Right cardiac atrium (tissue), 5 donors: ENCODE measurements around the gene TTC33. TPM values are rescaled to one million over a fixed set of nuclear protein-coding genes. Genes with fewer than 3 reads are reported as not detected.

Experiments
- ATAC-seq, 2 donors: fragments of 200-7000 bp; cut with Tn5 transposase; one replicate each; pipeline versions ENCODE4 v1.8.0 to v1.9.1; 2020; ENCODE audit warnings: moderate library complexity in 2 of 2, mild to moderate bottlenecking in 1 of 2
- DNase-seq, 3 donors: peaks; one replicate each; pipeline ENCODE4 v3.0.0-alpha.2; 2020
- H3K27ac ChIP-seq: one replicate; pipeline ENCODE4 v1.5.1; 2013; ENCODE audit warnings: mild to moderate bottlenecking, low read length, control low read depth, moderate library complexity
- H3K27me3 ChIP-seq: one replicate; pipeline ENCODE4 v1.6.1; 2013; ENCODE audit not compliant: control insufficient read depth, insufficient read depth
- H3K4me1 ChIP-seq: one replicate; pipeline ENCODE4 v1.6.1; 2013; ENCODE audit warnings: low read length; ENCODE audit not compliant: control insufficient read depth, insufficient read depth
- H3K4me3 ChIP-seq: one replicate; pipeline ENCODE4 v1.5.1; 2013; ENCODE audit warnings: low read length, control low read depth
- H3K9me3 ChIP-seq: one replicate; pipeline ENCODE4 v1.6.1; 2013; ENCODE audit warnings: low read length; ENCODE audit not compliant: control insufficient read depth
- WGBS: extraction: QIAGEN DNeasy Blood & Tissue Kit; methylation state at CpG from one replicate; pipeline ENCODE4 v1.1.7; 2013; 5-methylcytosine and 5-hydroxymethylcytosine counted together
- intact Hi-C, 4 donors: fragments of 100-400 bp; cut with DNase I; formaldehyde crosslinking; loops; one replicate each; pipeline versions ENCODE4 v1.11.0 to v1.14.0; 2022 to 2023
- polyA plus RNA-seq: library from polyadenylated mRNA; stranded (reverse); fragments of 200-250 nt; gene quantifications from one replicate; pipeline ENCODE4 v1.2.3, GENCODE V29; 2013
- total RNA-seq, 4 donors: library from RNA; stranded (reverse); fragmentation: NEBNext Ultra II Directional; extraction: Animal tissue kit (Norgen Biotek cat#: 25700); gene quantifications; one replicate each; pipeline ENCODE4 v1.2.1, GENCODE V29; 2021
- donor health status: healthy with polysubstance abuse.
- donor health status: DM: no; HTN: yes; CAD: no.
- donor health status: DM: no; HTN: no; CAD: no.
- donor health status: DM: no; HTN: yes; CAD: no; lungs with severe emphysema.
- donor health status: DM: yes; HTN: yes; CAD: no.

Gene TTC33
- total and polyA plus RNA-seq, 5 donors, result 7.2 to 17.5 (median 16.7) TPM

DNA sequence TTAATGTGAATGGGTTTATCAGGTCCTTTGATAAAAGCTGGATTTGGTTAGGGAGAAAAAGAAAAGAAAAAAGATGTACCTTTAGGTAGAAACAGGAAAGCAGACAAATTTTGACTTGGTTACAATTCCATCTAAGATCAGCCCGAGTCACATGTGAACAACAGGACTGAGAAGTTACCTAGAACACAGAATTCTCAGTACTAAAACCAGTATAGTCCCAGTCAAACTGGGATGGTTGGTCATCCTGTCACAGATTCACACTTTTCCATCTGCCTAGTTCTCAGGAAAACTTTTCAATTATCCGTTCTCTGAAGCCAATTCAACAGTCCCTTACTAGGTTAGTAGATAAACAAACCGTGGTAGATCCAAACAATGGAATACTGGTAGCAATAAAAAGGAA, 266.3 kb downstream of the TTC33 start:
- intact Hi-C loops, result no loop called here
- H3K4me3 ChIP-seq, result no peak overlapping the region
- H3K27ac ChIP-seq, result no peak overlapping the region
- ATAC-seq (no peak), DNase-seq (no peak)
- H3K9me3 ChIP-seq, result peaks cover 1% of the 10 kb centered on the region
- H3K27me3 ChIP-seq, result no peaks in the 10 kb centered on the region
- H3K4me1 ChIP-seq, result no peaks in the 10 kb centered on the region
- 86% methylated on average over 3 of the region's 3 CpGs for WGBS

DNA sequence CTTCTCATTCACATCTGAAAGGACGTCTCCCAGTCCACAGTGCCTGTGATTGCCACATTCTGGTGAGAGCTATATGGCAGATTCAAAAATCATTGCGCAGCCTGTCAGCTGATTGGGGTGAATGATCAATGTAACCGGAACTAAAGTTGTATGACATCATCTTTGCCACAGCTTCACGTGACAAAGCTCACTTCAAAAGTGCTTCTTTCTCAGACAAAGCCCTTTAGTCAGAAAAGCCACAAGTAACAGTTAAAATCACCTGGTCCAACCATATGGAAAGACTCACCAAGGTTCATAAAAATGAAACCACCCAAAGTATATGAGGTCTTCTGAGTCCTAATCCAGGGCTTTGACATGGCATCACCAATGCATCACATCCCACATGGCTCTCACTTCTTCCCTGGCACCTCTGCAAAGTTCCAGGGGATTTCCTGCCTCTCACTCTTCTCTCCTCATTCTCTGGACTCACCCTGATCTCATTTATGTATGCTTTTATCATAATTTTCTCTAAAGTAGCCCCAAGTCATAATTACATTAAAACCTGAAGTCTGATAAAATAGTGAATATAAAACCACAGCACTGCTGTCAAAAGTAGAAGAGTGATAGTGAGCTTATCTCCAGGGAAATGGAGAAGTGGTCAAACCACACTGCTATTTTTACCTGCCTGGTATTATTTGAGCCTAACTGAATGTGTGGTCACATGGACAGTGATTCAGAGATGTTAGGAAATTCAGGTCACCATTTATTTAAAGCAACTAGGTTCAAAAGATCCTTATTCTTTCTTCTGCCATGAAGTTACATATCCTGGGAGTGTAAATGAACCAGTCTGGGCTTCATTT, 269.1 kb downstream of the TTC33 start:
- Histone ChIP-seq H3K27me3 (no peaks in the 10 kb centered on the region), H3K4me3 (no peak overlapping the region), H3K27ac (no peak overlapping the region), H3K9me3 (peaks cover 1% of the 10 kb centered on the region), H3K4me1 (no peaks in the 10 kb centered on the region)
- ATAC-seq, result no peak
- intact Hi-C loops, result no loop called here
- WGBS, result 79% methylated on average over 4 of the region's 4 CpGs
- DNase-seq, result no peak

DNA sequence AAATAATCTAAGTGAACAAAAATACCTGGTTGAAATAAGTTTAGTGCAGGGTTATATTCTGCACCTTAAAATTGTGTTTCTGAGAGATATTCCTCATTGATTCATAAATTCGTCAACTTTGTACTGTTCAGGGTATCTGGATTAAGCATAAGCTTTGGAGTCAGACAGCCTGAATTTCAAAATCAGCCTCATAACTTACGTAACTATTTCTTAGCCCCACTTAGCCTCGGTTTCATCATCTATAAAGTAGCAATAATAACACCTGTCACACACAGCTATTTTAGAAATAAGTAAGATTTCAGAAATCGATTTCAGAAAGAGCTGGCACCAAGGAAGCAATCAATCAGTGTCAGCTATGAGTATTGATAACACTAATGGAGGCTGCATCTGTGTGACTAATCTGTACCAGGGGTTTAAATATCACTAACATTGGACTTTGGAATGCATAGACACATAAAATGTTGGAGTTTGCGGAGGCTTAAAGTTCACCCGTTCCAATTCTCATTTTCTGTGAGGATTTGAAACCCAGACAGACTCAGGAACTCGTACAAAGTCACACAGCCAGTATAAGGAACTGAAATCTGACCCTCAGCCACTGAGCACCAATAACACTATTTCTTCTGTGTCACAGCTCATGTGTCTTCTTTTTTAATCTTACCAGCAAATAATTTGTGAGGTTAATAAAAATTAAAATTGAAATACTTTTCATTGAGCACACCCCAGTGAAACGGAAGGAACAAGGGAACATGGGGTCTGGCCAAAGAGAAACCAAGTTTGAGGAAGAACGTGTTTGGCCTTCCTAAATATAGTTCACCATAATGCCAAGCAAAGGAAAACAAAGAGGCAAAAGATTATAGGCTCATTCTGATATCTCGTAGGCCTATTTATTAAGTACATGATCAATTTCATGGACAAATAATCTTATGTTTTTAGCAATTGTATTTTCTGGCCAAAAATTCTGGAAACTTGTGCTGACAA, 270.5 kb downstream of the TTC33 start:
- no peak for ATAC-seq

GRCh38 chr5:40484495-40484894, 271.3 kb downstream of the TTC33 start:
- H3K9me3 ChIP-seq, result peaks cover 1% of the 10 kb centered on the region
- no peaks in the 10 kb centered on the region for H3K27me3 ChIP-seq
- ATAC-seq (no peak), DNase-seq (no peak)
- intact Hi-C loops, result no loop called here
- no peaks in the 10 kb centered on the region for H3K4me1 ChIP-seq
- 72% methylated on average over 2 of the region's 2 CpGs for WGBS
- H3K4me3 ChIP-seq, result no peak overlapping the region
- no peak overlapping the region for H3K27ac ChIP-seq

More for the DNA sequence above, 270.5 kb downstream of the TTC33 start:
- H3K4me1 ChIP-seq, result no peaks in the 10 kb centered on the region
- no peak for DNase-seq
- intact Hi-C loops, result no loop called here
- no peak overlapping the region for H3K4me3 ChIP-seq
- no peaks in the 10 kb centered on the region for H3K27me3 ChIP-seq
- H3K9me3 ChIP-seq, result peaks cover 1% of the 10 kb centered on the region
- WGBS, result 69% methylated on average over 10 of the region's 10 CpGs
- H3K27ac ChIP-seq, result no peak overlapping the region

DNA sequence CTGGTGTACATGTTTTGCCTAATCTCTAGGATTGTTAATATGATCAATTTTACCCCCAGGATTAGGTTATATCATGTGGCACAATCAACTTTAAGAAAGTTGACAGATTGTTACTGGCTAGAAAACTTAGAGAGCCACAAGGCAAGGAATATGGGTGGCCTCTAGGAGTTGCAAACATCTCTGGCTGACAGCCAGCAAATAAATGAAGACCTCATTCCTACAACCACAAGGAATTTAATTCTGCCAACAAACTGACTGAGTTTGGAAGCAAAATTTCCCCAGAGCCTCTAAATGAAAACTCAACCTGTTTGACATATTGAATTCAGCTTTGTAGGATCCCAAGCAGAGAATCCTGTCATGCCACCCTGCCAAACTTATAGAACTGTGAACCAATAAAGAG, 272.4 kb downstream of the TTC33 start:
- intact Hi-C loops, result no loop called here
- Histone ChIP-seq H3K27me3 (no peaks in the 10 kb centered on the region), H3K27ac (no peak overlapping the region), H3K4me1 (no peaks in the 10 kb centered on the region), H3K9me3 (peaks cover 3% of the 10 kb centered on the region), H3K4me3 (no peak overlapping the region)
- ATAC-seq, result no peak
- no peak for DNase-seq

- 95% methylated on average over 2 of the region's 2 CpGs for WGBS
- no peak overlapping the region for H3K27ac ChIP-seq
Observed at GRCh38 chr5:40481241-40481640, 274.5 kb downstream of the TTC33 start.

DNA sequence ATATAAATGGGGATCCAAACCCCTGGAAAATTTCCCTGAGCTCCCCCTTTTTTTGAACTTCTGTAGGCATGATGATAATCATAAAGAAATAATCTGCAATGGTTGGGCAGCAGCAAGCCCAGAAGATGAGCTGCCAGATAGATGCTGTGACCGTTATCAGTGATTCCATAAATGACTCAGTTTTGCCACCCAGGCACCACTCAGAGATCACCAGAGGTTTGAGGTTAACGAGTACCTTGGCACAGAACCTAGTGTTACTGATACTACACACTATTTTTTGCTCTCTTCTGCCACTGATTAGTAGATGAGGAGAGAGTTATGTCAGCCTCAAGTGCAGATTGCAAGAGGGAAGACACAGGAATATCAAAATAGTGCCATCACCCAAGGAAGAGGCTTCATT, 275.4 kb downstream of the TTC33 start:
- no peaks in the 10 kb centered on the region for H3K27me3 ChIP-seq
- 57% methylated on average over 2 of the region's 2 CpGs for WGBS
- intact Hi-C loops, result no loop called here

More at GRCh38 chr5:40481241-40481640, 274.5 kb downstream of the TTC33 start:
- DNase-seq (no peak), ATAC-seq (no peak)
- H3K9me3 ChIP-seq, result peaks cover 2% of the 10 kb centered on the region
- no peaks in the 10 kb centered on the region for H3K27me3 ChIP-seq
- H3K4me1 ChIP-seq, result no peaks in the 10 kb centered on the region
- no peak overlapping the region for H3K4me3 ChIP-seq
- intact Hi-C loops, result no loop called here

GRCh38 chr5:40479939-40480338, 275.8 kb downstream of the TTC33 start:
- Histone ChIP-seq H3K9me3 (peaks cover 4% of the 10 kb centered on the region), H3K27ac (no peak overlapping the region), H3K4me1 (no peaks in the 10 kb centered on the region), H3K27me3 (no peaks in the 10 kb centered on the region), H3K4me3 (no peak overlapping the region)
- 49% methylated on average over 3 of the region's 3 CpGs for WGBS
- no peak for DNase-seq
- no peak for ATAC-seq
- intact Hi-C loops, result no loop called here

More for the DNA sequence above, 275.4 kb downstream of the TTC33 start:
- Histone ChIP-seq H3K27ac (no peak overlapping the region), H3K4me3 (no peak overlapping the region), H3K4me1 (no peaks in the 10 kb centered on the region), H3K9me3 (peaks cover 4% of the 10 kb centered on the region)
- DNase-seq (no peak), ATAC-seq (no peak)

- Histone ChIP-seq H3K4me1 (no peaks in the 10 kb centered on the region), H3K9me3 (peaks cover 4% of the 10 kb centered on the region), H3K27me3 (no peaks in the 10 kb centered on the region), H3K27ac (no peak overlapping the region), H3K4me3 (no peak overlapping the region)
- DNase-seq (no peak), ATAC-seq (no peak)
- intact Hi-C loops, result no loop called here
- 82% methylated on average over 2 of the region's 2 CpGs for WGBS
Observed at GRCh38 chr5:40478766-40479165, 277.0 kb downstream of the TTC33 start.

GRCh38 chr5:40477856-40478546, 277.8 kb downstream of the TTC33 start:
- 74% methylated on average over 8 of the region's 8 CpGs for WGBS
- intact Hi-C loops, result no loop called here
- H3K4me1 ChIP-seq, result no peaks in the 10 kb centered on the region

More at GRCh38 chr5:40477856-40478546, 277.8 kb downstream of the TTC33 start:
- no peaks in the 10 kb centered on the region for H3K27me3 ChIP-seq
- peaks cover 4% of the 10 kb centered on the region for H3K9me3 ChIP-seq
- no peak for DNase-seq
- no peak overlapping the region for H3K4me3 ChIP-seq
- ATAC-seq, result no peak
- no peak overlapping the region for H3K27ac ChIP-seq
